Measurements from ENCODE around the gene USP9X.
"Not testable (repeated sequence)": the region's sequence is repeated elsewhere in the genome, so short reads cannot be mapped to it uniquely, and the experiment has no call there.

Gene USP9X

GRCh38 chrX:41233988-41234387, 148.7 kb downstream of the USP9X start:
- TF ChIP-seq CSRNP3 (CRISPR knock-in tag; IDR thresholded peaks at IDR 0.05) (no peak), ZC3H10 (CRISPR knock-in tag; IDR thresholded peaks at IDR 0.05) (no peak), ZFP30 (CRISPR knock-in tag; IDR thresholded peaks at IDR 0.05) (no peak), TCF4 (CRISPR knock-in tag; IDR thresholded peaks at IDR 0.05; ENCODE audit: borderline replicate concordance) (no peak), TOX (CRISPR knock-in tag; IDR thresholded peaks at IDR 0.05; ENCODE audit: borderline replicate concordance) (no peak), GLIS3 (CRISPR knock-in tag; IDR thresholded peaks at IDR 0.05) (no peak), CREB5 (CRISPR knock-in tag; IDR thresholded peaks at IDR 0.05; ENCODE audit: low read depth) (no peak)
- ATAC-seq = no peak

GRCh38 chrX:41234471-41234870, 149.2 kb downstream of the USP9X start:
- not testable (repeated sequence) for ATAC-seq

- TF ChIP-seq OSR1 (CRISPR knock-in tag; IDR thresholded peaks at IDR 0.05) = no peak
- no peak for TF ChIP-seq ARNTL (CRISPR knock-in tag; IDR thresholded peaks at IDR 0.05; ENCODE audit: borderline replicate concordance, low read depth)
- TF ChIP-seq ESRRG (CRISPR knock-in tag; IDR thresholded peaks at IDR 0.05) = no peak
- no peak for TF ChIP-seq TOX (CRISPR knock-in tag; IDR thresholded peaks at IDR 0.05; ENCODE audit: borderline replicate concordance)
- no peak for TF ChIP-seq CSRNP3 (CRISPR knock-in tag; IDR thresholded peaks at IDR 0.05)
- no peak for TF ChIP-seq ZNF565 (CRISPR knock-in tag; conservative IDR thresholded peaks at IDR 0.05; ENCODE audit: low read depth)
- TF ChIP-seq ZFP3 (CRISPR knock-in tag; IDR thresholded peaks at IDR 0.05) = no peak
- TF ChIP-seq PPARA (CRISPR knock-in tag; IDR thresholded peaks at IDR 0.05; ENCODE audit: borderline replicate concordance) = no peak
- no peak for TF ChIP-seq CREB5 (CRISPR knock-in tag; IDR thresholded peaks at IDR 0.05; ENCODE audit: low read depth)
- no peak for TF ChIP-seq ZNF70 (CRISPR knock-in tag; IDR thresholded peaks at IDR 0.05)
- no peak for ATAC-seq
These were observed 149.7 kb downstream of the USP9X start for GRCh38 chrX:41234962-41235361.

GRCh38 chrX:41236629-41237028, 151.4 kb downstream of the USP9X start:
- no peak for ATAC-seq
- TF ChIP-seq ARNTL (CRISPR knock-in tag; IDR thresholded peaks at IDR 0.05; ENCODE audit: borderline replicate concordance, low read depth) (no peak), RARB (CRISPR knock-in tag; IDR thresholded peaks at IDR 0.05) (no peak), ZNF565 (CRISPR knock-in tag; conservative IDR thresholded peaks at IDR 0.05; ENCODE audit: low read depth) (no peak), SNAI2 (CRISPR knock-in tag; IDR thresholded peaks at IDR 0.05) (no peak), ZFP30 (CRISPR knock-in tag; IDR thresholded peaks at IDR 0.05) (no peak), ESRRG (CRISPR knock-in tag; IDR thresholded peaks at IDR 0.05) (no peak), TCF4 (CRISPR knock-in tag; IDR thresholded peaks at IDR 0.05; ENCODE audit: borderline replicate concordance) (no peak)

- TF ChIP-seq PPARA (CRISPR knock-in tag; IDR thresholded peaks at IDR 0.05; ENCODE audit: borderline replicate concordance) (no peak), BACH2 (CRISPR knock-in tag; IDR thresholded peaks at IDR 0.05; ENCODE audit: borderline replicate concordance) (no peak), ESRRG (CRISPR knock-in tag; IDR thresholded peaks at IDR 0.05) (no peak), ZFP3 (CRISPR knock-in tag; IDR thresholded peaks at IDR 0.05) (no peak), GLIS3 (CRISPR knock-in tag; IDR thresholded peaks at IDR 0.05) (no peak), ISL1 (CRISPR knock-in tag; IDR thresholded peaks at IDR 0.05) (no peak), ZNF8 (CRISPR knock-in tag; IDR thresholded peaks at IDR 0.05) (no peak), OSR1 (CRISPR knock-in tag; IDR thresholded peaks at IDR 0.05) (no peak), CSRNP3 (CRISPR knock-in tag; IDR thresholded peaks at IDR 0.05) (no peak), CREB5 (CRISPR knock-in tag; IDR thresholded peaks at IDR 0.05; ENCODE audit: low read depth) (no peak), RARB (CRISPR knock-in tag; IDR thresholded peaks at IDR 0.05) (no peak), PATZ1 (CRISPR knock-in tag; IDR thresholded peaks at IDR 0.05; ENCODE audit: borderline replicate concordance) (no peak), POU6F1 (CRISPR knock-in tag; IDR thresholded peaks at IDR 0.05; ENCODE audit: borderline replicate concordance, low read depth) (no peak)
- ATAC-seq = no peak
These were observed 155.3 kb downstream of the USP9X start for GRCh38 chrX:41240509-41240908.

All from SK-N-SH treated with all-trans-retinoic acid at 6 μM for 48 hours (cell line).